GM12875 (cell line): Measurements from ENCODE around the gene RBMS1.

Source experiments
- H3K4me3 ChIP-seq: one replicate; pipeline ENCODE4 v1.5.1; 2011; ENCODE audit warnings: low read depth, low read length, control low read depth
- TF ChIP-seq, protein P1 (sequence below): IDR thresholded peaks from 2 replicates; pipeline ENCODE4 v1.5.1; 2011; ENCODE audit warnings: low read depth, mild to moderate bottlenecking, control low read depth, inconsistent platforms, low read length, moderate library complexity, borderline replicate concordance; ENCODE audit not compliant: insufficient read depth

RBMS1 gene

DNA sequence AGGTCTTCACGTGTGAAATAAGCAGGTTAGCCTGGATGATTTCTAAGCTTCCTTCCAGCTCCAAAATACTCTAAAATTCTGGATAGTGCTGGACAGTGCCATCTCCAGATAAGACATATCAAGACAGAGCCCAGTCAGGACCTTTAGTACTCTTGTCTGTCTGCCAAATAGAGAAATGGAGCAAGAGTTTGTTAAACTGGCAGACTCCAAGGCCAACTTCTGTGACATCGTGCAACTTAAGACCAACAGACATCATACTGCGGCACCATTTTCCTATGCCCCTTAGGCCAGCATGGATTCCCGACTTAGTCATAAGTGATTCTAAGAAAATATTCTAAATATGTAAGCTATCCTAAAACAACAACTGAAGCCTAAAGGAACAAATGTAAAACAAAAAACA, 118.6 kb downstream of the RBMS1 start:
- TF ChIP-seq, protein P1, sequence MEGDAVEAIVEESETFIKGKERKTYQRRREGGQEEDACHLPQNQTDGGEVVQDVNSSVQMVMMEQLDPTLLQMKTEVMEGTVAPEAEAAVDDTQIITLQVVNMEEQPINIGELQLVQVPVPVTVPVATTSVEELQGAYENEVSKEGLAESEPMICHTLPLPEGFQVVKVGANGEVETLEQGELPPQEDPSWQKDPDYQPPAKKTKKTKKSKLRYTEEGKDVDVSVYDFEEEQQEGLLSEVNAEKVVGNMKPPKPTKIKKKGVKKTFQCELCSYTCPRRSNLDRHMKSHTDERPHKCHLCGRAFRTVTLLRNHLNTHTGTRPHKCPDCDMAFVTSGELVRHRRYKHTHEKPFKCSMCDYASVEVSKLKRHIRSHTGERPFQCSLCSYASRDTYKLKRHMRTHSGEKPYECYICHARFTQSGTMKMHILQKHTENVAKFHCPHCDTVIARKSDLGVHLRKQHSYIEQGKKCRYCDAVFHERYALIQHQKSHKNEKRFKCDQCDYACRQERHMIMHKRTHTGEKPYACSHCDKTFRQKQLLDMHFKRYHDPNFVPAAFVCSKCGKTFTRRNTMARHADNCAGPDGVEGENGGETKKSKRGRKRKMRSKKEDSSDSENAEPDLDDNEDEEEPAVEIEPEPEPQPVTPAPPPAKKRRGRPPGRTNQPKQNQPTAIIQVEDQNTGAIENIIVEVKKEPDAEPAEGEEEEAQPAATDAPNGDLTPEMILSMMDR, result no peak
- H3K4me3 ChIP-seq, result no peak overlapping the region

DNA sequence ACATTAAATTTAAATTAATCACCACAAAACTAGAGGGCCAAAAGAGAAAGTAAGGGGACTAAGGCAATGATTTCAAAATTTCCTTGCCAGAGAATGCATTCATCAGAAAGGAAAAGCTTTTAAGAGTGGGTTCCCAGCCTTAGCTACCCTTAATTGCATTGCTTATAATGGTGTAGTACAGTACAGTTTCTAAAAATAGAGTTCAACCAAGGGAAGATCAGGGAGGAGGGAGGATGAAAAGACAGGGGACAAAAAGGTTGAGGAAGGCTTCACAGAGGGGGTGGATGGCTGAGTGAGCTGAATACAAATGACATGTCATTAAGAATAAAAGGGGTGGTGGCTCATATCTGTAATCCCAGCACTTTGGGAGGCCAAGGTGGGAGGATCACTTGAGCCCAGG, 119.9 kb downstream of the RBMS1 start:
- TF ChIP-seq, protein P1, result no peak
- no peak overlapping the region for H3K4me3 ChIP-seq

DNA sequence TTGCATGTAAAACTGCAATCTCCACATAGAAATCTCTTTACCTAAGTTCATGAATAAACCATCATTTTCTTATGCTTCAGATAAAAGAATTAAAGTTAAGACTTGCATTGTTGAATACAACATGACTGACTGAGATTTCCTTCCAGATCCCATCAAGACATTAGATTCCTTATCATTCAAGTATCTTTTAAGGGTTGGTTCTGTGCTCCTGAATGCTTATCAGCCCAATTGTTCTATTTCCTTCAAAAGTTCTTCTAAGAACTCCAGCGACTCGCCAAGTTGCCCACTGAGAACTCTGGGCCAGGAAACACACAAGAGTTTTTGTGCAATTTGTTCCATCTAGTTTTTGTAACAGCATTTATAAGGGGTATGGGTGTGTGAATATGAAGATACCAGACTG, 120.3 kb downstream of the RBMS1 start:
- H3K4me3 ChIP-seq, result no peak overlapping the region
- TF ChIP-seq, protein P1, result no peak

GRCh38 chr2:160372585-160372984, 121.0 kb downstream of the RBMS1 start:
- H3K4me3 ChIP-seq, result no peak overlapping the region
- TF ChIP-seq, protein P1, result no peak

DNA sequence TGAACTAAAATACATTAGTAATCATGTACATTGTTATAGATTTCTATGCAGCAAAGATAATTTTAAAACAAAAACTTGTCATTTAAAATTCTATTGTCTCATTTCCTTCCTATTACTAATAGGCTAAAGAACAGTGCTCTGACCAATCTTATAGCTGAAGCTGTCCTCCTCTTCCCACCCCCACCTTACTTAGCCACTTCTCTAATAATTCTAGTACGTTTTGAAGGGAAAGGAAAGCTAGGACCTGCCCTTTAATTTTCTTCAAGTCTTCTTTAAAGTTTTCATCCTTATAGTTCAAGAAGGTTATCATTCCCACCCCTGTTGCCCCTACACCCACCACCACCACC, 121.6 kb downstream of the RBMS1 start:
- TF ChIP-seq, protein P1, result no peak
- H3K4me3 ChIP-seq, result no peak overlapping the region

DNA sequence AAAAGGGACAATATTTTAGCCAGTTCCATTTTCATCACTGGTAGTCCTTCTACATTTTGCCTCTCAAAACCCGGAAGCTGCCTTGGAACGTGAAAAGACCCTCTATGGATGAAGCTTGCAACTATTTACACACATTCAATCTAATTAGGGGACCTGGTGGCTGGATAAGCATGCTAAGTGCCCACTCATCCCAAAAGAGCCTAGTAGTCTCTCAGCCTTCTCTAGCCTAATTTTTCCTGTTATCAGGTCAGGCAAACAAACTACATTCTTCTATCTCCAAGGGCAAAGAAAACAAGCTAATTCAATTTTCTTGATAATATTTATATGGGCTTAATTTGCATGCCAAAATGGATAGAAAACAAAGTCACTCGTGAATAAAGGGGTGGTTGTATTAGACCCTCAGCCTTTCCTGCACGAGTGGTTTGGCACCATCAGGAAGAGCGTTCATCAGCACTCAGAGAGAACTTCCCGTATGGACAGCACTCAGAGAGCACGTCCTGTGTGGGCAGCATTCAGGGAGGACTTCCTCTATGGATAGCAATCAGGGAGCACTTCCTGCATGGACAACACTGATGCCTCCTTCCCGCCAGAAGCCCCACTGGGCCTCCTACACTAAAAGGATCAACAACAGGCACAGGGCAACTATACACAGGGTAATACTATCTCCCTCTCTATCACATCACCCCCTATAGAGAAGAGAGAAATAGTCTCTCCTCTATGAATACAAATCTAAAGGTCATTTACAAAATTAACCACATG, 122.2 kb downstream of the RBMS1 start:
- no peak overlapping the region for H3K4me3 ChIP-seq
- TF ChIP-seq, protein P1, result no peak
